SK-N-SH treated with all-trans-retinoic acid at 6 μM for 48 hours (cell line): ENCODE measurements around the gene ARHGAP15.

ENCODE experiments used
- ARNTL ChIP-seq: fragments of 450-650 bp; formaldehyde crosslinking; IDR thresholded peaks from 2 replicates; pipeline ENCODE4 v1.5.0; 2020; ENCODE audit warnings: low read depth, mild to moderate bottlenecking, moderate library complexity, borderline replicate concordance
- CREB5 ChIP-seq: fragments of 250-450 bp; sonication (Bioruptor Pico); IDR thresholded peaks from 2 replicates; pipeline ENCODE4 v1.5.1; 2020; ENCODE audit warnings: low read depth, mild to moderate bottlenecking, moderate library complexity
- RARB ChIP-seq: fragments of 250-450 bp; sonication (Bioruptor Pico); IDR thresholded peaks from 2 replicates; pipeline ENCODE4 v1.8.0; 2021; ENCODE audit warnings: mild to moderate bottlenecking, moderate library complexity
- SNAI2 ChIP-seq: fragments of 250-450 bp; sonication (Bioruptor Pico); IDR thresholded peaks from 2 replicates; pipeline ENCODE4 v1.5.0; 2020; ENCODE audit warnings: mild to moderate bottlenecking, moderate library complexity
- ZC3H10 ChIP-seq: fragments of 250-450 bp; sonication (Bioruptor Pico); IDR thresholded peaks from 2 replicates; pipeline ENCODE4 v1.5.1; 2021; ENCODE audit warnings: mild to moderate bottlenecking, moderate library complexity

GRCh38 chr2:143481237-143481623 lies 352.0 kb downstream of the ARHGAP15 start:
- TF ChIP-seq ZC3H10 (no peak), RARB (no peak), ARNTL (CRISPR knock-in tag) (no peak), SNAI2 (CRISPR knock-in tag) (no peak), CREB5 (no peak)
